Ectodermal cell (in vitro differentiated cells): Measurements from ENCODE around the gene LSM14A.
"Not testable (repeated sequence)": the region's sequence is repeated elsewhere in the genome, so short reads cannot be mapped to it uniquely, and the experiment has no call there.

Source experiments
- H3K27ac ChIP-seq: 2 replicates; pipeline ENCODE4 v1.7.0; 2013; ENCODE audit warnings: mild to moderate bottlenecking, low read depth, low read length; ENCODE audit not compliant: insufficient read depth, poor library complexity, severe bottlenecking
- H3K27me3 ChIP-seq: 2 replicates; pipeline ENCODE4 v1.7.0; 2013; ENCODE audit warnings: mild to moderate bottlenecking, low read length; ENCODE audit not compliant: insufficient read depth, control insufficient read depth, poor library complexity, severe bottlenecking
- H3K36me3 ChIP-seq: one replicate; pipeline ENCODE4 v1.7.0; 2013; ENCODE audit warnings: low read length; ENCODE audit not compliant: control insufficient read depth, insufficient read depth
- H3K4me1 ChIP-seq: one replicate; pipeline ENCODE4 v1.7.0; 2013; ENCODE audit warnings: low read length; ENCODE audit not compliant: control insufficient read depth, insufficient read depth
- H3K4me3 ChIP-seq: 2 replicates; pipeline ENCODE4 v1.7.0; 2013; ENCODE audit warnings: low read depth, low read length, control low read depth; ENCODE audit not compliant: insufficient read depth
- H3K9me3 ChIP-seq: 2 replicates; pipeline ENCODE4 v1.7.0; 2013; ENCODE audit warnings: mild to moderate bottlenecking, low read length, moderate library complexity; ENCODE audit not compliant: control insufficient read depth
- WGBS, 2 experiments: methylation state at CpG; one replicate each; pipeline ENCODE4 v1.1.7; 2013; ENCODE audit warnings: missing lambda C conversion rate in 2 of 2; 5-methylcytosine and 5-hydroxymethylcytosine counted together

The LSM14A gene

GRCh38 chr19:34213283-34213682, 41.0 kb downstream of the LSM14A start:
- Histone ChIP-seq H3K36me3 (peaks cover 24% of the 10 kb centered on the region), H3K27ac (no peak overlapping the region), H3K4me3 (no peak overlapping the region), H3K4me1 (no peaks in the 10 kb centered on the region), H3K9me3 (no peaks in the 10 kb centered on the region), H3K27me3 (no peaks in the 10 kb centered on the region)
- WGBS, 2 experiments = 100% methylated on average over 2 of the region's 2 CpGs

GRCh38 chr19:34214040-34214439, 41.7 kb downstream of the LSM14A start:
- WGBS, 2 experiments = 93 to 95% methylated on average over 4 of the region's 4 CpGs
- Histone ChIP-seq H3K4me3 (no peak overlapping the region), H3K4me1 (no peaks in the 10 kb centered on the region), H3K27ac (no peak overlapping the region), H3K9me3 (no peaks in the 10 kb centered on the region), H3K27me3 (no peaks in the 10 kb centered on the region), H3K36me3 (peaks cover 24% of the 10 kb centered on the region)

GRCh38 chr19:34215006-34215665, 42.8 kb downstream of the LSM14A start:
- peaks cover 21% of the 10 kb centered on the region for H3K36me3 ChIP-seq
- H3K27ac ChIP-seq = no peak overlapping the region
- no peaks in the 10 kb centered on the region for H3K4me1 ChIP-seq
- WGBS, 2 experiments = 93 to 95% methylated on average over 3 of the region's 3 CpGs
- H3K9me3 ChIP-seq = no peaks in the 10 kb centered on the region
- no peaks in the 10 kb centered on the region for H3K27me3 ChIP-seq
- no peak overlapping the region for H3K4me3 ChIP-seq

- H3K4me1 ChIP-seq = no peaks in the 10 kb centered on the region
- no peaks in the 10 kb centered on the region for H3K9me3 ChIP-seq
- no peak overlapping the region for H3K4me3 ChIP-seq
- no peaks in the 10 kb centered on the region for H3K27me3 ChIP-seq
- no peak overlapping the region for H3K27ac ChIP-seq
- H3K36me3 ChIP-seq = peaks cover 19% of the 10 kb centered on the region
- WGBS, 2 experiments = 99 to 100% methylated on average over 2 to 3 of the region's 3 CpGs
Measured at GRCh38 chr19:34215666-34216038, 43.3 kb downstream of the LSM14A start.

- H3K27me3 ChIP-seq, H3K27ac ChIP-seq, H3K4me3 ChIP-seq, H3K9me3 ChIP-seq, H3K4me1 ChIP-seq: not testable (repeated sequence)
- WGBS, 2 experiments = 93 to 94% methylated on average over 14 of the region's 14 CpGs
- H3K36me3 ChIP-seq = peaks cover 28% of the 10 kb centered on the region
Measured at GRCh38 chr19:34216745-34217219, 44.5 kb downstream of the LSM14A start.

GRCh38 chr19:34217952-34218817, 45.9 kb downstream of the LSM14A start:
- no peak overlapping the region for H3K4me3 ChIP-seq
- no peaks in the 10 kb centered on the region for H3K9me3 ChIP-seq
- H3K27me3 ChIP-seq = no peaks in the 10 kb centered on the region
- H3K27ac ChIP-seq = no peak overlapping the region
- WGBS, 2 experiments = 95 to 97% methylated on average over 18 of the region's 18 CpGs
- no peaks in the 10 kb centered on the region for H3K4me1 ChIP-seq
- H3K36me3 ChIP-seq = peaks cover 41% of the 10 kb centered on the region

GRCh38 chr19:34218818-34219164, 46.5 kb downstream of the LSM14A start:
- no peaks in the 10 kb centered on the region for H3K4me1 ChIP-seq
- H3K36me3 ChIP-seq = peaks cover 47% of the 10 kb centered on the region
- no peak overlapping the region for H3K27ac ChIP-seq
- no peaks in the 10 kb centered on the region for H3K9me3 ChIP-seq
- WGBS, 2 experiments = 94 to 100% methylated on average over 1 to 2 of the region's 2 CpGs
- no peak overlapping the region for H3K4me3 ChIP-seq
- no peaks in the 10 kb centered on the region for H3K27me3 ChIP-seq

- Histone ChIP-seq H3K27me3 (no peaks in the 10 kb centered on the region), H3K27ac (no peak overlapping the region), H3K9me3 (no peaks in the 10 kb centered on the region), H3K4me1 (no peaks in the 10 kb centered on the region), H3K4me3 (no peak overlapping the region), H3K36me3 (peaks cover 56% of the 10 kb centered on the region)
- 91 to 92% methylated on average over 3 to 4 of the region's 4 CpGs for WGBS, 2 experiments
Measured at GRCh38 chr19:34220472-34221063, 48.3 kb downstream of the LSM14A start.

- 94 to 98% methylated on average over 1 of the region's 1 CpG for WGBS, 2 experiments
- Histone ChIP-seq H3K9me3 (no peaks in the 10 kb centered on the region), H3K4me1 (no peaks in the 10 kb centered on the region), H3K27me3 (no peaks in the 10 kb centered on the region), H3K36me3 (peaks cover 59% of the 10 kb centered on the region), H3K4me3 (no peak overlapping the region), H3K27ac (no peak overlapping the region)
Measured at GRCh38 chr19:34222386-34222785, 50.1 kb downstream of the LSM14A start.

GRCh38 chr19:34224996-34225658, 52.8 kb downstream of the LSM14A start:
- H3K4me3 ChIP-seq = no peak overlapping the region
- no peaks in the 10 kb centered on the region for H3K4me1 ChIP-seq
- 68% methylated on average over 2 of the region's 2 CpGs; no CpG with 5 or more reads in 1 of the 2 experiments for WGBS, 2 experiments
- H3K36me3 ChIP-seq = peaks cover 65% of the 10 kb centered on the region
- no peak overlapping the region for H3K27ac ChIP-seq
- no peaks in the 10 kb centered on the region for H3K27me3 ChIP-seq
- H3K9me3 ChIP-seq = no peaks in the 10 kb centered on the region
